GM23338 (cell line): ENCODE results near the gene B3GNT3. TPM values are rescaled to one million over a fixed set of nuclear protein-coding genes. Genes with fewer than 3 reads are reported as not detected.

Experiments used
- ATAC-seq: fragments of 200-7000 bp; cut with Tn5 transposase; 3 replicates; pipeline ENCODE4 v1.9.1; 2020
- DNase-seq: peaks from one replicate; pipeline ENCODE4 v3.0.0-alpha.2; 2015; ENCODE audit warnings: low spot score
- H2AFZ ChIP-seq: fragments of 200-600 bp; sonication (generic); 2 replicates; pipeline ENCODE4 v1.8.0; 2016; ENCODE audit warnings: antibody characterized with exemption, mild to moderate bottlenecking, moderate library complexity
- H3F3A ChIP-seq: fragments of 200-600 bp; sonication (generic); replicated peaks from 2 replicates; pipeline ENCODE4 v1.8.0; 2017; ENCODE audit warnings: antibody characterized with exemption, mixed run types, low read depth
- H3K27ac ChIP-seq: fragments of 200-600 bp; sonication (generic); 2 replicates; pipeline ENCODE4 v1.6.1; 2016; ENCODE audit warnings: low read depth
- H3K27me3 ChIP-seq: fragments of 200-600 bp; sonication (generic); 2 replicates; pipeline ENCODE4 v1.8.0; 2016; ENCODE audit warnings: mild to moderate bottlenecking, mixed run types, moderate library complexity; ENCODE audit not compliant: insufficient read depth
- H3K36me3 ChIP-seq: fragments of 200-600 bp; sonication (generic); 2 replicates; pipeline ENCODE4 v1.8.0; 2016; ENCODE audit warnings: mild to moderate bottlenecking; ENCODE audit not compliant: insufficient read depth
- H3K4me1 ChIP-seq: fragments of 200-600 bp; sonication (generic); 2 replicates; pipeline ENCODE4 v1.8.0; 2016; ENCODE audit warnings: mild to moderate bottlenecking, moderate library complexity; ENCODE audit not compliant: insufficient read depth
- H3K4me2 ChIP-seq: fragments of 200-600 bp; sonication (generic); 2 replicates; pipeline ENCODE4 v1.7.1; 2017; ENCODE audit warnings: mixed run types
- H3K4me3 ChIP-seq: fragments of 200-600 bp; sonication (generic); 2 replicates; pipeline ENCODE4 v1.6.1; 2016; ENCODE audit warnings: mixed run types
- H3K79me2 ChIP-seq: fragments of 200-600 bp; sonication (generic); replicated peaks from 2 replicates; pipeline ENCODE4 v1.8.0; 2017; ENCODE audit warnings: mild to moderate bottlenecking; ENCODE audit not compliant: insufficient read depth
- H3K9me2 ChIP-seq: fragments of 200-600 bp; sonication (generic); 2 replicates; pipeline ENCODE4 v1.8.0; 2017; ENCODE audit not compliant: insufficient read depth
- H4K20me1 ChIP-seq: fragments of 200-600 bp; sonication (generic); replicated peaks from 2 replicates; pipeline ENCODE4 v1.8.0; 2017; ENCODE audit warnings: mild to moderate bottlenecking; ENCODE audit not compliant: insufficient read depth
- H3K27ac Mint-ChIP-seq: 2 replicates; pipeline ENCODE4 v1.8.0; 2020; ENCODE audit warnings: inconsistent platforms, mild to moderate bottlenecking, moderate library complexity, mixed read lengths
- H3K27me3 Mint-ChIP-seq: 3 replicates; pipeline ENCODE4 v1.8.0; 2022; ENCODE audit warnings: low read depth, mild to moderate bottlenecking, moderate library complexity, mixed read lengths, inconsistent platforms; ENCODE audit not compliant: insufficient read depth, poor library complexity
- H3K36me3 Mint-ChIP-seq: 3 replicates; pipeline ENCODE4 v1.8.0; 2021; ENCODE audit warnings: low read depth, mild to moderate bottlenecking, inconsistent platforms, moderate library complexity, mixed read lengths
- H3K4me1 Mint-ChIP-seq: 3 replicates; pipeline ENCODE4 v1.8.0; 2020; ENCODE audit warnings: mild to moderate bottlenecking, inconsistent platforms, mixed read lengths
- H3K4me3 Mint-ChIP-seq: 3 replicates; pipeline ENCODE4 v1.8.0; 2021; ENCODE audit warnings: moderate library complexity, mild to moderate bottlenecking, inconsistent platforms, mixed read lengths
- H3K9me3 Mint-ChIP-seq: 3 replicates; pipeline ENCODE4 v1.8.0; 2020; ENCODE audit warnings: moderate library complexity, mild to moderate bottlenecking, inconsistent platforms, mixed read lengths
- CREB1 ChIP-seq: fragments of 250-450 bp; sonication (Bioruptor Pico); IDR thresholded peaks from 2 replicates; pipeline ENCODE4 v1.5.0; 2020; ENCODE audit warnings: low read depth, mild to moderate bottlenecking, moderate library complexity
- EZH2 ChIP-seq: fragments of 200-600 bp; sonication (generic); IDR thresholded peaks from one replicate; pipeline ENCODE4 v1.8.0; 2017; ENCODE audit warnings: antibody characterized with exemption, mild to moderate bottlenecking, low read depth; ENCODE audit not compliant: unreplicated experiment
- EZH2phosphoT487 ChIP-seq: fragments of 200-600 bp; sonication (generic); IDR thresholded peaks from one replicate; pipeline ENCODE4 v1.8.1; 2018; ENCODE audit warnings: antibody characterized with exemption; ENCODE audit not compliant: unreplicated experiment
- JUNB ChIP-seq: IDR thresholded peaks from one replicate; pipeline ENCODE4 v1.6.1; 2016; ENCODE audit warnings: antibody characterized with exemption; ENCODE audit not compliant: unreplicated experiment
- NANOG ChIP-seq: IDR thresholded peaks from 2 replicates; pipeline ENCODE4 v1.6.1; 2016; ENCODE audit warnings: antibody characterized with exemption, borderline replicate concordance
- POLR2AphosphoS5 ChIP-seq: IDR thresholded peaks from 2 replicates; pipeline ENCODE4 v1.6.1; 2016; ENCODE audit warnings: antibody characterized with exemption, low read depth
- STAT1 ChIP-seq: IDR thresholded peaks from one replicate; pipeline ENCODE4 v1.6.1; 2016; ENCODE audit warnings: antibody characterized with exemption; ENCODE audit not compliant: unreplicated experiment
- ZNF114 ChIP-seq: fragments of 250-450 bp; sonication (Bioruptor Pico); IDR thresholded peaks from 2 replicates; pipeline ENCODE4 v1.5.0; 2020; ENCODE audit warnings: mild to moderate bottlenecking, moderate library complexity
- ZNF331 ChIP-seq: fragments of 250-450 bp; sonication (Bioruptor Pico); IDR thresholded peaks from 2 replicates; pipeline ENCODE4 v1.5.0; 2020; ENCODE audit warnings: low read depth, mild to moderate bottlenecking, moderate library complexity
- polyA plus RNA-seq: library from polyadenylated mRNA; unstranded; fragments of >200 nt; fragmentation: Nextera tagmentation; extraction: Ambion mirVana; gene quantifications from 2 replicates; pipeline ENCODE4 v1.2.1, GENCODE V29; 2016
- total RNA-seq: library from RNA; depleted of rRNA; stranded (reverse); fragments of >200 nt; shearing (Covaris generic); gene quantifications from 2 replicates; pipeline ENCODE4 v1.2.3, GENCODE V29; 2014
- TF ChIP-seq, protein P1 (sequence below): IDR thresholded peaks from one replicate; pipeline ENCODE4 v1.6.1; 2018; ENCODE audit warnings: antibody characterized with exemption; ENCODE audit not compliant: unreplicated experiment
- TF ChIP-seq, protein P2 (sequence below), 2 experiments: fragments of 200-600 bp in 1 of 2; sonication (generic) in 1 of 2; conservative IDR thresholded peaks; 2 replicates each; pipeline versions ENCODE4 v1.5.1 to v1.6.1; 2016 to 2017; ENCODE audit warnings: antibody characterized with exemption in 2 of 2, low read depth in 2 of 2, mild to moderate bottlenecking in 2 of 2, moderate library complexity in 1 of 2
- TF ChIP-seq, protein P3 (sequence below): fragments of 250-450 bp; sonication (Bioruptor Pico); IDR thresholded peaks from 2 replicates; pipeline ENCODE4 v1.5.0; 2020; ENCODE audit warnings: mild to moderate bottlenecking, moderate library complexity
- TF ChIP-seq, protein P4 (sequence below): IDR thresholded peaks from 2 replicates; pipeline ENCODE4 v1.6.1; 2016; ENCODE audit warnings: antibody characterized with exemption

The B3GNT3 gene
- total and polyA plus RNA-seq, 2 experiments from 2014 or later, result 0.99 to 1.9 TPM

DNA sequence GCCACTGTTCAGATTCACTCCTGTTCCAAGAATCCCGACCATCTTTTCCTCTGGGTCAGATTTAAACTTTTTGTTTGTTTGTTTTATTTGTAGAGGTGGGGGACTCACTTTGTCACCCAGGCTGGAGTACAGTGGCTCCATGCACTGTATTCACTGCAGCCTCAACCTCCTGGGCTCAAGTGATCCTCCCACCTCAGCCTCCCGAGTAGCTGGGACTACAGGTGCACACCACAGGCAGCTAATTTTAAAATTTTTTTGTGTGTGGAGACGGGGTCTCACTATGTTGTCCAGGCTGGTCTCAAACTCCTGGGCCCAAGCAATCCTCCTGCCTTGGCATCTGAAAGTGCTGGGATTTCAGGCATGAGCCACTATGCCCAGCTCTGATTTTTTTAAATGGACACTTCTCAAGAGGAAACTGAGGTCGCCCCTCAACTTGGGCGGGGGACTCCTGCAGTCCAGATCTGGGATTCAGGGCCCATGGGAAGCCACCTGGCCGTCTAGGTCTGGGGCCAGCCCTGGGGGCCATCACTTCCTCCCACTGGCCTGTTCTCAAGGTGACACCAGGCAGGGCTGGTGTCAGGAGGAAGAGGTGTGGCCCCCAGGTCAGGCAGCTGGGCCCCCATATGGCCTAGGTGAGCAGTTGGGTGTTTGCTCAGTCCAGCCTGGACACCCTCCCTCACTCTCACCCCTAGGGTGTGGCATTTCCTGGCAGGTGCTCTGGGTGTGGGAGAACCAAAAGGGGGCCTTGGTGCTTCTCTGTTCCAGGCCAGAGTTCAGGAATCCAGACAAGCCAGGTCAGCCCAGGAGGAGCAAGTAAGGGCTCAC is 1.3 kb downstream of the B3GNT3 start:
- Histone ChIP-seq H3K27ac (no peak overlapping the region), H3K79me2 (no peaks in the 10 kb centered on the region), H3K4me2 (peak overlapping the region; percentile 93; the same call in 1 of the 2 replicates), H3K9me2 (no peaks in the 10 kb centered on the region), H3K27me3 (peaks cover 17% of the 10 kb centered on the region), H4K20me1 (no peaks in the 10 kb centered on the region), H3F3A (peaks cover 8% of the 10 kb centered on the region; the same call in 1 of the 2 replicates), H3K4me1 (no peaks in the 10 kb centered on the region; the same call in 1 of the 2 replicates), H2AFZ (no peak overlapping the region), H3K36me3 (no peaks in the 10 kb centered on the region), H3K4me3 (peak overlapping the region; percentile 71; the same call in 1 of the 2 replicates)
- DNase-seq, result no peak
- no peak for ATAC-seq
- H3K27me3 Mint-ChIP-seq, result peaks cover 18% of the 10 kb centered on the region
- H3K9me3 Mint-ChIP-seq, result no peaks in the 10 kb centered on the region
- H3K4me3 Mint-ChIP-seq, result peak overlapping the region; percentile 76
- H3K27ac Mint-ChIP-seq, result no peak overlapping the region
- TF ChIP-seq POLR2AphosphoS5 (no peak), ZNF331 (CRISPR knock-in tag) (no peak), STAT1 (no peak), EZH2 (no peak), ZNF114 (CRISPR knock-in tag) (no peak), CREB1 (no peak), NANOG (no peak), EZH2phosphoT487 (no peak), JUNB (no peak)
- TF ChIP-seq, protein P1, sequence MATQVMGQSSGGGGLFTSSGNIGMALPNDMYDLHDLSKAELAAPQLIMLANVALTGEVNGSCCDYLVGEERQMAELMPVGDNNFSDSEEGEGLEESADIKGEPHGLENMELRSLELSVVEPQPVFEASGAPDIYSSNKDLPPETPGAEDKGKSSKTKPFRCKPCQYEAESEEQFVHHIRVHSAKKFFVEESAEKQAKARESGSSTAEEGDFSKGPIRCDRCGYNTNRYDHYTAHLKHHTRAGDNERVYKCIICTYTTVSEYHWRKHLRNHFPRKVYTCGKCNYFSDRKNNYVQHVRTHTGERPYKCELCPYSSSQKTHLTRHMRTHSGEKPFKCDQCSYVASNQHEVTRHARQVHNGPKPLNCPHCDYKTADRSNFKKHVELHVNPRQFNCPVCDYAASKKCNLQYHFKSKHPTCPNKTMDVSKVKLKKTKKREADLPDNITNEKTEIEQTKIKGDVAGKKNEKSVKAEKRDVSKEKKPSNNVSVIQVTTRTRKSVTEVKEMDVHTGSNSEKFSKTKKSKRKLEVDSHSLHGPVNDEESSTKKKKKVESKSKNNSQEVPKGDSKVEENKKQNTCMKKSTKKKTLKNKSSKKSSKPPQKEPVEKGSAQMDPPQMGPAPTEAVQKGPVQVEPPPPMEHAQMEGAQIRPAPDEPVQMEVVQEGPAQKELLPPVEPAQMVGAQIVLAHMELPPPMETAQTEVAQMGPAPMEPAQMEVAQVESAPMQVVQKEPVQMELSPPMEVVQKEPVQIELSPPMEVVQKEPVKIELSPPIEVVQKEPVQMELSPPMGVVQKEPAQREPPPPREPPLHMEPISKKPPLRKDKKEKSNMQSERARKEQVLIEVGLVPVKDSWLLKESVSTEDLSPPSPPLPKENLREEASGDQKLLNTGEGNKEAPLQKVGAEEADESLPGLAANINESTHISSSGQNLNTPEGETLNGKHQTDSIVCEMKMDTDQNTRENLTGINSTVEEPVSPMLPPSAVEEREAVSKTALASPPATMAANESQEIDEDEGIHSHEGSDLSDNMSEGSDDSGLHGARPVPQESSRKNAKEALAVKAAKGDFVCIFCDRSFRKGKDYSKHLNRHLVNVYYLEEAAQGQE, result no peak
- TF ChIP-seq, protein P2, sequence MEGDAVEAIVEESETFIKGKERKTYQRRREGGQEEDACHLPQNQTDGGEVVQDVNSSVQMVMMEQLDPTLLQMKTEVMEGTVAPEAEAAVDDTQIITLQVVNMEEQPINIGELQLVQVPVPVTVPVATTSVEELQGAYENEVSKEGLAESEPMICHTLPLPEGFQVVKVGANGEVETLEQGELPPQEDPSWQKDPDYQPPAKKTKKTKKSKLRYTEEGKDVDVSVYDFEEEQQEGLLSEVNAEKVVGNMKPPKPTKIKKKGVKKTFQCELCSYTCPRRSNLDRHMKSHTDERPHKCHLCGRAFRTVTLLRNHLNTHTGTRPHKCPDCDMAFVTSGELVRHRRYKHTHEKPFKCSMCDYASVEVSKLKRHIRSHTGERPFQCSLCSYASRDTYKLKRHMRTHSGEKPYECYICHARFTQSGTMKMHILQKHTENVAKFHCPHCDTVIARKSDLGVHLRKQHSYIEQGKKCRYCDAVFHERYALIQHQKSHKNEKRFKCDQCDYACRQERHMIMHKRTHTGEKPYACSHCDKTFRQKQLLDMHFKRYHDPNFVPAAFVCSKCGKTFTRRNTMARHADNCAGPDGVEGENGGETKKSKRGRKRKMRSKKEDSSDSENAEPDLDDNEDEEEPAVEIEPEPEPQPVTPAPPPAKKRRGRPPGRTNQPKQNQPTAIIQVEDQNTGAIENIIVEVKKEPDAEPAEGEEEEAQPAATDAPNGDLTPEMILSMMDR (conservative IDR thresholded peaks at IDR 0.05; ENCODE audit: low read depth in 2 of 2), result no peak
- TF ChIP-seq, protein P3, sequence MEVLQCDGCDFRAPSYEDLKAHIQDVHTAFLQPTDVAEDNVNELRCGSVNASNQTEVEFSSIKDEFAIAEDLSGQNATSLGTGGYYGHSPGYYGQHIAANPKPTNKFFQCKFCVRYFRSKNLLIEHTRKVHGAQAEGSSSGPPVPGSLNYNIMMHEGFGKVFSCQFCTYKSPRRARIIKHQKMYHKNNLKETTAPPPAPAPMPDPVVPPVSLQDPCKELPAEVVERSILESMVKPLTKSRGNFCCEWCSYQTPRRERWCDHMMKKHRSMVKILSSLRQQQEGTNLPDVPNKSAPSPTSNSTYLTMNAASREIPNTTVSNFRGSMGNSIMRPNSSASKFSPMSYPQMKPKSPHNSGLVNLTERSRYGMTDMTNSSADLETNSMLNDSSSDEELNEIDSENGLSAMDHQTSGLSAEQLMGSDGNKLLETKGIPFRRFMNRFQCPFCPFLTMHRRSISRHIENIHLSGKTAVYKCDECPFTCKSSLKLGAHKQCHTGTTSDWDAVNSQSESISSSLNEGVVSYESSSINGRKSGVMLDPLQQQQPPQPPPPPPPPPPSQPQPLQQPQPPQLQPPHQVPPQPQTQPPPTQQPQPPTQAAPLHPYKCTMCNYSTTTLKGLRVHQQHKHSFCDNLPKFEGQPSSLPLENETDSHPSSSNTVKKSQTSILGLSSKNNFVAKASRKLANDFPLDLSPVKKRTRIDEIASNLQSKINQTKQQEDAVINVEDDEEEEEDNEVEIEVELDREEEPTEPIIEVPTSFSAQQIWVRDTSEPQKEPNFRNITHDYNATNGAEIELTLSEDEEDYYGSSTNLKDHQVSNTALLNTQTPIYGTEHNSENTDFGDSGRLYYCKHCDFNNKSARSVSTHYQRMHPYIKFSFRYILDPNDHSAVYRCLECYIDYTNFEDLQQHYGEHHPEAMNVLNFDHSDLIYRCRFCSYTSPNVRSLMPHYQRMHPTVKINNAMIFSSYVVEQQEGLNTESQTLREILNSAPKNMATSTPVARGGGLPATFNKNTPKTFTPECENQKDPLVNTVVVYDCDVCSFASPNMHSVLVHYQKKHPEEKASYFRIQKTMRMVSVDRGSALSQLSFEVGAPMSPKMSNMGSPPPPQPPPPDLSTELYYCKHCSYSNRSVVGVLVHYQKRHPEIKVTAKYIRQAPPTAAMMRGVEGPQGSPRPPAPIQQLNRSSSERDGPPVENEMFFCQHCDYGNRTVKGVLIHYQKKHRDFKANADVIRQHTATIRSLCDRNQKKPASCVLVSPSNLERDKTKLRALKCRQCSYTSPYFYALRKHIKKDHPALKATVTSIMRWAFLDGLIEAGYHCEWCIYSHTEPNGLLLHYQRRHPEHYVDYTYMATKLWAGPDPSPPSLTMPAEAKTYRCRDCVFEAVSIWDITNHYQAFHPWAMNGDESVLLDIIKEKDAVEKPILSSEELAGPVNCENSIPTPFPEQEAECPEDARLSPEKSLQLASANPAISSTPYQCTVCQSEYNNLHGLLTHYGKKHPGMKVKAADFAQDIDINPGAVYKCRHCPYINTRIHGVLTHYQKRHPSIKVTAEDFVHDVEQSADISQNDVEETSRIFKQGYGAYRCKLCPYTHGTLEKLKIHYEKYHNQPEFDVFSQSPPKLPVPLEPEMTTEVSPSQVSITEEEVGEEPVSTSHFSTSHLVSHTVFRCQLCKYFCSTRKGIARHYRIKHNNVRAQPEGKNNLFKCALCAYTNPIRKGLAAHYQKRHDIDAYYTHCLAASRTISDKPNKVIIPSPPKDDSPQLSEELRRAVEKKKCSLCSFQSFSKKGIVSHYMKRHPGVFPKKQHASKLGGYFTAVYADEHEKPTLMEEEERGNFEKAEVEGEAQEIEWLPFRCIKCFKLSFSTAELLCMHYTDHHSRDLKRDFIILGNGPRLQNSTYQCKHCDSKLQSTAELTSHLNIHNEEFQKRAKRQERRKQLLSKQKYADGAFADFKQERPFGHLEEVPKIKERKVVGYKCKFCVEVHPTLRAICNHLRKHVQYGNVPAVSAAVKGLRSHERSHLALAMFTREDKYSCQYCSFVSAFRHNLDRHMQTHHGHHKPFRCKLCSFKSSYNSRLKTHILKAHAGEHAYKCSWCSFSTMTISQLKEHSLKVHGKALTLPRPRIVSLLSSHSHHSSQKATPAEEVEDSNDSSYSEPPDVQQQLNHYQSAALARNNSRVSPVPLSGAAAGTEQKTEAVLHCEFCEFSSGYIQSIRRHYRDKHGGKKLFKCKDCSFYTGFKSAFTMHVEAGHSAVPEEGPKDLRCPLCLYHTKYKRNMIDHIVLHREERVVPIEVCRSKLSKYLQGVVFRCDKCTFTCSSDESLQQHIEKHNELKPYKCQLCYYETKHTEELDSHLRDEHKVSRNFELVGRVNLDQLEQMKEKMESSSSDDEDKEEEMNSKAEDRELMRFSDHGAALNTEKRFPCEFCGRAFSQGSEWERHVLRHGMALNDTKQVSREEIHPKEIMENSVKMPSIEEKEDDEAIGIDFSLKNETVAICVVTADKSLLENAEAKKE, result no peak
- TF ChIP-seq, protein P4, sequence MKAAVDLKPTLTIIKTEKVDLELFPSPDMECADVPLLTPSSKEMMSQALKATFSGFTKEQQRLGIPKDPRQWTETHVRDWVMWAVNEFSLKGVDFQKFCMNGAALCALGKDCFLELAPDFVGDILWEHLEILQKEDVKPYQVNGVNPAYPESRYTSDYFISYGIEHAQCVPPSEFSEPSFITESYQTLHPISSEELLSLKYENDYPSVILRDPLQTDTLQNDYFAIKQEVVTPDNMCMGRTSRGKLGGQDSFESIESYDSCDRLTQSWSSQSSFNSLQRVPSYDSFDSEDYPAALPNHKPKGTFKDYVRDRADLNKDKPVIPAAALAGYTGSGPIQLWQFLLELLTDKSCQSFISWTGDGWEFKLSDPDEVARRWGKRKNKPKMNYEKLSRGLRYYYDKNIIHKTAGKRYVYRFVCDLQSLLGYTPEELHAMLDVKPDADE, result no peak
- H3K36me3 Mint-ChIP-seq, result no peaks in the 10 kb centered on the region
- peaks cover 7% of the 10 kb centered on the region for H3K4me1 Mint-ChIP-seq
